Naive B cell (primary cell): ENCODE measurements around the gene IQCC. TPM values are rescaled to one million over a fixed set of nuclear protein-coding genes. Genes with fewer than 3 reads are reported as not detected.
A peak's percentile ranks its signal among the peaks of the same experiment; 100 is the strongest.
"Not testable (repeated sequence)": the region's sequence is repeated elsewhere in the genome, so short reads cannot be mapped to it uniquely, and the experiment has no call there.

Experiments used
- ATAC-seq, 2 donors: fragments of 150-1000 bp; cut with Tn5 transposase; 2 replicates each; pipeline ENCODE4 v1.10.0; 2021; ENCODE audit warnings: low read depth in 2 of 2, mild to moderate bottlenecking in 2 of 2, moderate library complexity in 2 of 2
- DNase-seq: peaks from one replicate; pipeline ENCODE4 v3.0.0; 2022
- H3K27ac Mint-ChIP-seq, 6 donors: one replicate each; pipeline ENCODE4 v1.8.0; 2020 to 2022; ENCODE audit warnings: mild to moderate bottlenecking in 6 of 6, mixed read lengths in 6 of 6, moderate library complexity in 5 of 6, inconsistent platforms in 2 of 6
- H3K27me3 Mint-ChIP-seq, 3 donors: one replicate each; pipeline ENCODE4 v1.8.0; 2021 to 2022; ENCODE audit warnings: mixed read lengths in 3 of 3, mild to moderate bottlenecking in 1 of 3
- H3K36me3 Mint-ChIP-seq, 2 donors: one replicate each; pipeline ENCODE4 v1.8.0; 2020 to 2022; ENCODE audit warnings: mixed read lengths in 2 of 2, inconsistent platforms in 1 of 2, mild to moderate bottlenecking in 1 of 2
- H3K4me1 Mint-ChIP-seq, 3 donors: one replicate each; pipeline ENCODE4 v1.8.0; 2020 to 2022; ENCODE audit warnings: mixed read lengths in 3 of 3, inconsistent platforms in 1 of 3, mild to moderate bottlenecking in 1 of 3, moderate library complexity in 1 of 3
- H3K4me3 Mint-ChIP-seq, 8 donors: one replicate each; pipeline ENCODE4 v1.8.0; 2020 to 2022; ENCODE audit warnings: mild to moderate bottlenecking in 8 of 8, mixed read lengths in 8 of 8, moderate library complexity in 8 of 8, inconsistent platforms in 2 of 8
- H3K9me3 Mint-ChIP-seq, 7 donors: one replicate each; pipeline ENCODE4 v1.8.0; 2020 to 2022; ENCODE audit warnings: mixed read lengths in 7 of 7, mild to moderate bottlenecking in 5 of 7, inconsistent platforms in 2 of 7, moderate library complexity in 1 of 7
- polyA plus RNA-seq, 6 donors: library from polyadenylated mRNA; unstranded; fragments of 300-500 nt; fragmentation: Illumina TruSeq; gene quantifications; one replicate each; pipeline ENCODE4 v1.2.3, GENCODE V29; 2021; ENCODE audit warnings: low read depth in 6 of 6

The IQCC gene
- 1 to 10 TPM in 3 of 6 donors, under 1 TPM in 2, not detected in 1; 0.75 to 2.3 (median 1.4) TPM for polyA plus RNA-seq

DNA sequence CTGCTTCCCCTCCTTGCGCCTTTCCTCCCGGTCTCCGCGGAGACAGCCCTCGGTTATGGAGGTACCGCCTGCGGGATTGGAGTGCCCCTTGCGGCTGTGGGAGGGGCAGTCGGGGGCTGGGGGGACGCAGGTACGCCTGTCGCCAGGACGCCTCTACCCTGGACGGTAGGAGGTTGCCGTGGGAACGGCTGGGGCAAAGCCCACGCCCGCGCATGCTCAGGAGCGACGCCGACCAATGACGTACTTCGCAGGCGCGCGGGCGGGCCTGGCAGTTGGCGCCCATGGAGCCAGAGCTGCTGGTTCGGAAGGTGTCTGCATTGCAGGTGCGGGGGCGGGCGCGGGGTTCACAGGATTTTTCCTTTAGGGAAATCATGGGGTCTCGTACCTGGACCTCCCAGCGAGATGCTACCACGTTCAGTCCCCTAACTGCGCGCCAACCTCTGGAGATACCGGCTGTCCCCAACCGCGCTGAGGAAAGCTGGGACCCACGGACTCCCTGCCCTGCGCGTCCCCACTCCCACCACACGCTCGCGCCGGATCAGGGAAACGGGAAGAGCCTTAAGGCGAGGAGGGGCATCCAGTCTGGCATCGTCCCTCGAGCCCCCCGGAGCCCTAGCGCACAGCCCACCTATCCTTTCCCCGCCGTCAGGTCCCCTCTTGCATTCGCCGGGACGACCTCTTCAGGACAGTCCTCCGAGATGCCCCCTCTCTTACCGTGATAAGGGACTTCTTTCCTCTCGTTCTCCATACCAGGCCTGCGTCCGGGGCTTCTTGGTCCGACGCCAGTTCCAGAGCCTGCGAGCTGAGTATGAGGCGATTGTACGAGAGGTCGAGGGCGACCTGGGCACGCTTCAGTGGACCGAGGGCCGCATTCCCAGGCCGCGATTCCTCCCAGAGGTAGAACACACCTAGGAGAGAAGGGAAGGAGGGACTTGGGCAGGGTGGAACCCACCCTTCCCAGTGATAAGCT, at the start of gene IQCC:
IQCC (plus strand) TSS at position 271 of the 970 bp plus-strand sequence; CDS start at position 282, 11 bp downstream.
- Mint-ChIP-seq H3K36me3 (no peaks in the 10 kb centered on the region), H3K27ac (peak within 1 kb of the TSS; percentile 83 to 97 (median 92)), H3K27me3 (no peaks in the 10 kb centered on the region), H3K9me3 (no peaks in the 10 kb centered on the region), H3K4me1 (peaks cover 43 to 77% (median 71%) of the 10 kb centered on the region in 3 donors), H3K4me3 (peak within 1 kb of the TSS; percentile 87 to 93 (median 90))
- peak; percentile 84 for DNase-seq
- peak; percentile 62 to 66 for ATAC-seq

DNA sequence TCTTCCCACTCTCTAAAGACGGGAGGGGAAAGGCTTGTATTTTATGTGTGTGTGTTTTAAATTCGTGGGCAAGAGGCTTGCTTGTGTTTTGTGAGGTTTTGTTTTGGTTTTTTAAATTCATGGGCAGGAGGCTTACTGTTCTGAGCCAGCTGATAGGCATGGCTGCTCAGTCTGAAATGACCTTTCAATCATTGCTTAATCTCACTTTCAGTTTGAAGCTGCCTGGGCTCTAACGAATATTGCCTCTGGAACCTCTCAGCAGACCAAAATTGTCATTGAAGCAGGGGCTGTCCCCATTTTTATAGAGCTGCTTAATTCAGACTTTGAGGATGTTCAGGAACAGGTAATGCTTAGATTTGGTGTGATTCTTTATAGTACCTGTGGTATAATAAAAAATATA, 46.3 kb upstream of the IQCC start:
- DNase-seq = no peak
- H3K9me3 Mint-ChIP-seq = no peaks in the 10 kb centered on the region
- no peak overlapping the region for H3K27ac Mint-ChIP-seq
- H3K4me1 Mint-ChIP-seq = peaks cover 0 to 4% (median 0%) of the 10 kb centered on the region in 3 donors
- H3K27me3 Mint-ChIP-seq = no peaks in the 10 kb centered on the region
- ATAC-seq = no peak
- H3K36me3 Mint-ChIP-seq = peaks cover 25 to 28% of the 10 kb centered on the region in 2 donors
- H3K4me3 Mint-ChIP-seq = no peak overlapping the region

DNA sequence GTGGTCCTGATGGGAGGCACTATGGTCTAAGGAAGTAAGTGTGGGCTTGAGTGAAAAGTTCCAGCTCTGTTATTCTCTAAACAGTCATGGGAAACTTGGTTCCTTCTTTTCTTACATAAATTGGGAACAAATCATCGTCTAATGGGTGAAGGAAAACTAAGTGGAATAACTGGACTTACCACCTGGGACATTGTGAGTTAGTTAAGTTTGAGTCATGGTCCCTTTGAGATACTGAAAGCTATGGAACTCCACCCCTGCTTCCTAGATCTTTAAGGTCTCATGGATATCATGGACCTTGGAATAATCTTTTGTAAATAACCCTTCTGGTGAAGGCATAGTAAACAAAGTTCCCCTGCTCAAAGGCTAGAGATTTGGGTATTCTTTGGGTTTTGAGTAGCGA, 42.1 kb upstream of the IQCC start:
- Mint-ChIP-seq H3K27ac (no peak overlapping the region), H3K36me3 (peaks cover 11 to 17% of the 10 kb centered on the region in 2 donors), H3K4me3 (no peak overlapping the region), H3K4me1 (peaks cover 0 to under 1% (median 0%) of the 10 kb centered on the region in 3 donors), H3K9me3 (no peaks in the 10 kb centered on the region), H3K27me3 (no peaks in the 10 kb centered on the region)
- ATAC-seq (no peak), DNase-seq (no peak)

DNA sequence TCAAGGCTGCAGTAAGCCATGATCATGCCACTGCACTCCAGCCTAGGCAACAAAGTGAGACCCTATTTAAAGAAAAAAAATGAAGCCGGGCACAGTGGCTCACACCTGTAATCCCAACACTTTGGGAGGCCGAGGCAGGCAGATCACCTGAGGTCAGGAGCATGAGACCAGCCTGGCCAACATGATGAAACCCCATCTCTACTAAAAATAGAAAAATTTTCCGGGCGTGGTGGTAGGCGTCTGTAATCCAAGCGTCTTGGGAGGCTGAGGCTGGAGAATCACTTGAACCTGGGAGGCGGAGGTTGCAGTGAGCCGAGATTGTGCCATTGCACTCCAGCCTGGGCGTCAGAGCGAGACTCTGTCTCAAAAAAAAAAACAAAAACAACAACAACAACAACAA, 39.8 kb upstream of the IQCC start:
- H3K27me3 Mint-ChIP-seq, ATAC-seq, H3K4me1 Mint-ChIP-seq, H3K27ac Mint-ChIP-seq, DNase-seq, H3K9me3 Mint-ChIP-seq, H3K4me3 Mint-ChIP-seq: not testable (repeated sequence)
- peaks cover 17 to 25% of the 10 kb centered on the region in 2 donors for H3K36me3 Mint-ChIP-seq

DNA sequence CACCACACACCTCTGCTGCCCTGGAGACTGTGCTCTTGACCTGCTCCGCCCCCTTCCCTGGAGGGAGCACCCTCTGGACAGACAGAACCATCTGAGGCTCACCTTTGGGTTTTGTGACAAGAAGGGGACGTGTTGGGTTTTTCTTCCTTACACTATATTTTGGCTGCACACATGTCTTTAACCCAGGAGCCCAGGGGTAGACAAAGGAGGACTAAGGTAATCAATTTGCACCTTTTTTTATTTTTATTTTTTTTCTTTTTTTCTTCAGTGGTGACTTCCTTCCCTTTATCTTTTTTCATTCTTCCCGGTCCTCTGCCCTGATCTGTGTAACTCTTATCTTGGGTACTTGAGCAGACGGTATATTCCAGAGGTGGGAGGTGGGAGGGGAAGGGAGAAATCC, 34.5 kb upstream of the IQCC start:
- no peak overlapping the region for H3K27ac Mint-ChIP-seq
- H3K36me3 Mint-ChIP-seq = peaks cover 15 to 31% of the 10 kb centered on the region in 2 donors
- ATAC-seq = no peak

DNA sequence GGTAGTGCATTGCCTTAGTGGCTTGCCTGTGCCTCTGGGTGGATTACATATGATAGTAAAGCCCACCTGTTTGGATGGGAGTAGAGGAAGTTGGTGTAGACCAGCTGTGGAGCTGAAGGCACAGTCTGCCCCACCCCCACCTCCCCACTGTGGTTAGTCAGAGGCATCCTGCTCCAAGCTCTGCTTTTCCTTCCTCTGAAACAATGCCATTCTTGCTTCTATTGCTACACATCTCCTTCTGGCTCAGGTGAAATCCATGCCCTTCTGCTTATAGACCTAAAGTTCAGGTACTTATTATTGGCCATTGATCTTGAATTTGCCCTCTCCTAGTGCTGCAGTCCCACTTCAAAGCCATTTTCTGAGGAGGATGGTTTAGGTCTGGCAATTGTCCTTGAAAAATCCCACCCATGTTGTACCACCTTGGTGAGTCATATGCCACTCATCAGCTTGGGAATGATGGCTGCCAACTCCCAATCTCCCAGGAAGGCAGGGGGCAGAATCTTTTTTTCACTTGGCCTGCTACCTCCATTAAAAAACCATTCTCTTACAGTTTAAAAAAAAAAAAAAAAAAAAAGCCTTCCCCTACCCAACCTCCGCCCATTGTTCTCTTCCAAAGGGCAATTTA, 32.7 kb upstream of the IQCC start:
- H3K27me3 Mint-ChIP-seq = no peaks in the 10 kb centered on the region
- DNase-seq (no peak), ATAC-seq (no peak)
- peak overlapping the region in 1 of 6 donors; percentile 74 for H3K27ac Mint-ChIP-seq
- H3K9me3 Mint-ChIP-seq = no peaks in the 10 kb centered on the region
- no peak overlapping the region for H3K4me3 Mint-ChIP-seq
- peaks cover 15 to 31% of the 10 kb centered on the region in 2 donors for H3K36me3 Mint-ChIP-seq
- H3K4me1 Mint-ChIP-seq = peaks cover 5 to 7% (median 6%) of the 10 kb centered on the region in 3 donors

More for the DNA sequence above, 34.5 kb upstream of the IQCC start:
- H3K9me3 Mint-ChIP-seq = no peaks in the 10 kb centered on the region
- H3K27me3 Mint-ChIP-seq = no peaks in the 10 kb centered on the region
- peak overlapping the region in 1 of 8 donors; percentile 57 for H3K4me3 Mint-ChIP-seq
- DNase-seq = no peak
- H3K4me1 Mint-ChIP-seq = peaks cover 5 to 7% (median 6%) of the 10 kb centered on the region in 3 donors

DNA sequence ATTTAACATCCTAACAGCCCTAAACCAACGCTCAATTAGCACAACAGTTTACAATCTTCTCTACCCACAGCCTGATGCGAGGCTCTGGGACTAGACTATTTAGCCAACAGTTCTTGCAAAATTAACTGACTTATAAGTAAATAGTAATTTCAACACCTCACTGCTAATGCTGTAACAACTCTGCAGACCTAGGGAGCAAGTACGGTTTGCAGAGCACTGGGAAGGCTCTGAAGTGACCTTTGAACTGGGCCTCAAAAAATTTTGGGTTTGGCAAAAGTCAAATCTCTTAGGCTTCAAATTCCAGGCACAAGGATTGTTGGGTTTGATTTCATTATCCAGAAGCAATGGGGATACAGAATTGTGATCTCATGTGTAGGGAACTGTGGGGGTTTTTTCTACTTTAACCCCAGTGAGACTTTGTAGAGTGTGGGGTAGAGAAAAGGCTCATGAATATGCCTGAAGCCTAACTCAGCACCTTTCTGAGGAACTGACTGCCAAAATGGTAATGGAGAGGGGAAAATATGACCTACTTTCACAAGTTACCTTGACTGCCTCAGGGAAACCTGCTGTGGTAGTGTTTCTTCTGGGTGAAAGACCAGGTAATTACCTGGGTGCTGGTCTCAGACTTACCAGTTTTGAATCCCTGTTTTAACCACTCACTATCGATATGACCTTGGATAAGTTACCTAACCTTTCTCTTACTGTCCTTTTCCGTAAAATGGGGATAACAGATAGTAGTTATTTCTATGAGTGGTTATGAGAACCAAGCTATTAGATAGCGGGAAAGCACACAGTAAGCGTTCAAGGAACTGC, 26.9 kb upstream of the IQCC start:
- Mint-ChIP-seq H3K27ac (peak overlapping the region; percentile 94 to 100 (median 98)), H3K4me1 (peaks cover 25 to 34% (median 31%) of the 10 kb centered on the region in 3 donors), H3K4me3 (peak overlapping the region; percentile 90 to 97 (median 93)), H3K36me3 (no peaks in the 10 kb centered on the region), H3K27me3 (no peaks in the 10 kb centered on the region), H3K9me3 (no peaks in the 10 kb centered on the region)
- DNase-seq (no peak), ATAC-seq (no peak)

DNA sequence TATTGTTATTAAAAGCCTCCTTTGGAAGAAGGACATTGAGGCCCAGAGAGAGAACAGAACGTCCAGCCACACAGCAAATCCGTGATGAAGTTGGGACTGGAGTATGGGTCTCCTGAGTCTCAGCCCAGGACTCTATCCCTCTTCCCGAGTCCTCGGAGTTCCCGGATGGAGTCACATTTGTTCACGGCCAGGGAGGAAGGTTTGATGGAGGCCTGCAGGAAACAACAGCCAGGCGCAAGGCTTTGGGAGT, 26.4 kb upstream of the IQCC start:
- ATAC-seq (no peak), DNase-seq (no peak)
- peaks cover 27 to 36% (median 33%) of the 10 kb centered on the region in 3 donors for H3K4me1 Mint-ChIP-seq
- H3K27me3 Mint-ChIP-seq = no peaks in the 10 kb centered on the region
- H3K36me3 Mint-ChIP-seq = peaks cover 0 to 3% of the 10 kb centered on the region in 2 donors
- peak overlapping the region; percentile 90 to 97 (median 93) for H3K4me3 Mint-ChIP-seq
- H3K9me3 Mint-ChIP-seq = no peaks in the 10 kb centered on the region
- peak overlapping the region; percentile 94 to 100 (median 98) for H3K27ac Mint-ChIP-seq

DNA sequence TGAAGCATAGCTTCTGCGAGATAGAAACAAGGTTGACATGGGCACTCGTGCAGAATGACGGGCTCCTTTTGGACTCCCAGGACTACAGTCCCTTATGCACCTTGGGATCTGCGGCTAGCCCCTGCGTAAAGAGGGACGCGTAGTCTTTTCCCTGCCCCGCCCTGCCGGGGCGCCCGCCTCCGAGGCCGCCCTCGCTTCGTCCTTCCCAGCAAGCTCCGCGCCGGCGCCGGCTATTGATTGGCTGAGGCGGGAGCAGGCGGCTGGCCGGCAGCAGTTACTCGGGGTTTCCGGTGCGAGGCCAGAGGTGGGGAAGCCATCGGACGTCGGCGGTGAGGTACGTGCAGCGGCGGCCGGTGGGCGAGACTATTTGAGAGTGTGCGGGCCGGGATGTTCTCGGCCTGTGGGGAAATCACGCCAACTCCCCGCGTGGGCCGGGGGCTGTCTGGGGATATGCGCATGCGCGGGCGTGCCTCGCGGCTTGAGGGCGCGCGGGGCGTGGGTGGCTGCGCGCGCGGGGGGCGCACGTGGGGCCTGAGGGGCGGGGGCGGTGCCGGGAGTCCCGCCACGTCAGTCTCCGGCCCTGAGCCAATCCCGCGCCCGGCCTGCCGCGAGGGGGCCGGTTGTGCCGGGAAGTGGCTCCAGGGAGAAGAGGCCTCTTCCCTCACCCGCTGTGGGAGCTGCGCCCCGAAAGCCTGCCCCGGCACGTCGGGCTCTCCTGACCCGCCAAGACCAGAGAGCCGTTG, 25.9 kb upstream of the IQCC start, which contains the start of gene TXLNA:
TXLNA (plus strand) TSS at position 233 of the 743 bp plus-strand sequence. CDS start 671 bp downstream, outside the sequence.
- peak within 1 kb of the TSS; percentile 94 to 100 (median 98) for H3K27ac Mint-ChIP-seq
- DNase-seq (peak; percentile 89), ATAC-seq (peak; percentile 89 to 90)
- peaks cover 0 to 8% of the 10 kb centered on the region in 2 donors for H3K36me3 Mint-ChIP-seq
- peak within 1 kb of the TSS; percentile 90 to 97 (median 93) for H3K4me3 Mint-ChIP-seq
- H3K27me3 Mint-ChIP-seq = no peaks in the 10 kb centered on the region
- peaks cover 28 to 41% (median 30%) of the 10 kb centered on the region in 3 donors for H3K4me1 Mint-ChIP-seq
- no peaks in the 10 kb centered on the region for H3K9me3 Mint-ChIP-seq

DNA sequence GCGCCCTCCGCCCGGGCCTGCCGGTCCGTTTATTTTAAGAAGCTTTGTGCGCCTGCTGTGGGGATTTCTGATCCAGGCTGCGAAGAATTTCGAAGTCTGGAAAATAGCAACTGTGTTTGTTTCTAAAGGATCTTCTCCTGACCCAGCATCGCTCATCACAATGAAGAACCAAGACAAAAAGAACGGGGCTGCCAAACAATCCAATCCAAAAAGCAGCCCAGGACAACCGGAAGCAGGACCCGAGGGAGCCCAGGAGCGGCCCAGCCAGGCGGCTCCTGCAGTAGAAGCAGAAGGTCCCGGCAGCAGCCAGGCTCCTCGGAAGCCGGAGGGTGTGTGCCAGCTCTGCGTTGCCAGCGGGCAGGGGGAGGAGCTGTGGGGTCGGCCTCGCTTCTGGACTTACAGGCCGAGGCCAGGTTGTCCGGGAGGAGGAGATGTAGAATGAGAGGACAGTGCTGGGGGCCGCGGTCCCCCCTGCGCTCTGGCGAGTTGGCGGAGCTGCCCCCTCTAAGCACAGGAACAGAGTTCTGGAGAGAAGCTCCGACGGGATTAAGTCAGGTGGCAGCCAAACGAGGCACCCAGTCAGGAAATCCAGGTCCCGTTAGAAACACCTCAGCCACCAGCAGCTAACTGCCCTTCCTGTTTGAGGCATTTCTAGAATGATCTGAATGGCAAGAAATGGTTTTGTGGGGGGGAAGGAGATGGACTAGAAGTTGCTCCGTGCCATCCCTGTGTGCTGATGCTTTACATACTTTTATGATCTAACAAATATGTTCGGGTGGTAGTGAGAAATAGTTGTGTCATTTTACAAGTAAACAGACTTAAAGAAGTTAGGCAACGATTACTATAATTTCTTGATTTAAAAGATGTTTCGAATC, 25.0 kb upstream of the IQCC start:
- ATAC-seq = no peak
- H3K4me1 Mint-ChIP-seq = peaks cover 27 to 45% (median 34%) of the 10 kb centered on the region in 3 donors

DNA sequence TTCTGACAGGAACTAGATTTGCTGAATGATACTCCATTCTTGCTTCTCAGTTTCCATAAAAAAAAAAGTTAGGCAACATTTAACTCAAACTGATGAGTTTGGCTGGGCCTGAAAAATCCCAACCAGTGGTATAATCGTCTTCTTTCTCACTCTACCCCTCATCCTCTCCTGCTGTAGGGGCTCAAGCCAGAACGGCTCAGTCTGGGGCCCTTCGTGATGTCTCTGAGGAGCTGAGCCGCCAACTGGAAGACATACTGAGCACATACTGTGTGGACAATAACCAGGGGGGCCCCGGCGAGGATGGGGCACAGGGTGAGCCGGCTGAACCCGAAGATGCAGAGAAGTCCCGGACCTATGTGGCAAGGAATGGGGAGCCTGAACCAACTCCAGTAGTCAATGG, 24.4 kb upstream of the IQCC start:
- no peak for DNase-seq
- ATAC-seq = no peak
- Mint-ChIP-seq H3K4me1 (peaks cover 30 to 48% (median 37%) of the 10 kb centered on the region in 3 donors), H3K36me3 (peaks cover 5 to 13% of the 10 kb centered on the region in 2 donors), H3K27ac (peak overlapping the region; percentile 79 to 97 (median 92)), H3K4me3 (peak overlapping the region; percentile 89 to 97 (median 93)), H3K9me3 (no peaks in the 10 kb centered on the region), H3K27me3 (no peaks in the 10 kb centered on the region)

More for the DNA sequence above, 25.0 kb upstream of the IQCC start:
- Mint-ChIP-seq H3K27me3 (no peaks in the 10 kb centered on the region), H3K9me3 (no peaks in the 10 kb centered on the region), H3K27ac (peak overlapping the region; percentile 88 to 97 (median 94)), H3K36me3 (peaks cover 0 to 13% of the 10 kb centered on the region in 2 donors), H3K4me3 (peak overlapping the region; percentile 89 to 97 (median 93))
- DNase-seq = no peak
